ENCODE data around the gene GRM8. TPM values are rescaled to one million over a fixed set of nuclear protein-coding genes. Genes with fewer than 3 reads are reported as not detected.

The GRM8 gene
- total RNA-seq, 1 donor from 2014 or later = not detected

DNA sequence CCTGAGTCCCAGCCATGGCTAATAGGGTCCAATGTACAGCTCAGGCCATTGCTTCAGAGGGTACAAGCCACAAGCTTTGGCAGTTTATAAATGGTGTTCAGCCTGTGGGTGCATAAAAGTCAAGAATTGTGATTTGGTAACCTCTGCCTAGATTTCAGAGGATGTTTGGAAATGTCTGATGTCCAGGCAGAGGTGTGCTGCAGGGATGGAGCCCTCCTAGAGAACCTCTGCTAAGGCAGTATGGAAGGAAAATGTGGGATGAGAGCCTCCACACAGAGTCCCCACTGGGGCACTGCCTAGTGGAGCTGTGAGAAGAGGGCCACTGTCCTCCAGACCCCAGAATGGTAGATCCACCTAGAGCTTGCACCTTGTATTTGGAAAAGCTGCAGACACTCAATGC lies 779.9 kb downstream of the GRM8 start:
- no peak for DNase-seq (ENCODE audit: extremely low read depth, low read depth, low spot score)

DNA sequence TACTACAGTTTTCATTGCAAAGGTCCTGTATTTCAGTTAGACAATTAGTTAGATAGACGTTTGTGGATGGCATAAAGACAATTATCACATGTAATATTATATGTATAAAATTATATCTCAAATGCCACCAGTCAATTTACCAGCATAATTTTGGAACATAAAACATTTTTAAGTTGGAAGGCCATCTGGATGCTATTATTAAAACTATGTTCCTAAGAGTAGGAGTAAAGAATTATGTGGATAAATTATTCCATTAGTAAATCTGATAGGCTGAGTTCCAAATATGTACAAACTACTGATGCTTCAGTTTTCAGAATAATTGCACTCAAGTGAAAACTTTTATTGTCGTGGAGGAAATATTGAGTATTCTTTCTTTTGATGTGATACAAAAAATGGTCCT lies 790.3 kb downstream of the GRM8 start:
- no peak for DNase-seq (ENCODE audit: extremely low read depth, low read depth, low spot score)

DNA sequence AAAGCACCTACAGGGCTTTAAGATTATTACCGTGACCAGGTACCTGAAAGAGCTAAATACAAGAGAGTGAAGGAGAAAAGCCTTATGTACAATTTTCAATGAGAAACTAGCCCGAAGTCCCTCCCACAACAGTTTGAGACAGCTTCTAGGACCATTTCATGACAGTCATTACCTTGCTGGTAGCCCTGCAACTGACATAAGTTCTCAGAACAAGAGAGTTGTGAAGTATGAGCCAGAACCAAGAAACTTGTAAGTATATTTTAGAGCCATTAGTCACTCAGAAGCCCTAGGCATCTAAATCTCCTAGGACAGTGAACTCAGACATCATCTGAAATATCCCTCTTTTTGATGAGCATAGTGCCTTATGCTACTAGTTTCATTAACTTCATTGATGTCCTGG lies 792.1 kb downstream of the GRM8 start:
- DNase-seq (ENCODE audit: extremely low read depth, low read depth, low spot score) = no peak

DNA sequence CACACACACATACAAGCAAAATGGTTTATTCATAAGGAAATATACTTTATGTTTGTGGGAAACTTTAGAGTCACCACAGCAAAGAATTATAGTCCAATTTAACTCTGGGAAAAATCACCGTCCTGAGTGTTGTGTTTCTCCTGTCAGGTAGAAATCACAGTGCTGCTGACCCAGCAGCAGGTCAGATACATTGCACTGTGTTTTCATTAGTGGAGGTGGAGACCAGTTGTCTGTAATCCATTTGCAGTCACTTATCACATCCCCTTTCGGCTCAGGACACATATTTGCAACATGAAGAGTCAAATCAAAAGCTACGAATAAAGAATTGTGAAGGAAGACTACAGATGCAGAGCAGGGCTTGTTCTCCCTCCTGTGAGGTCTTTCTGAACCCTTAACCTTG lies 799.6 kb downstream of the GRM8 start:
- no peak for DNase-seq (ENCODE audit: extremely low read depth, low read depth, low spot score)

DNA sequence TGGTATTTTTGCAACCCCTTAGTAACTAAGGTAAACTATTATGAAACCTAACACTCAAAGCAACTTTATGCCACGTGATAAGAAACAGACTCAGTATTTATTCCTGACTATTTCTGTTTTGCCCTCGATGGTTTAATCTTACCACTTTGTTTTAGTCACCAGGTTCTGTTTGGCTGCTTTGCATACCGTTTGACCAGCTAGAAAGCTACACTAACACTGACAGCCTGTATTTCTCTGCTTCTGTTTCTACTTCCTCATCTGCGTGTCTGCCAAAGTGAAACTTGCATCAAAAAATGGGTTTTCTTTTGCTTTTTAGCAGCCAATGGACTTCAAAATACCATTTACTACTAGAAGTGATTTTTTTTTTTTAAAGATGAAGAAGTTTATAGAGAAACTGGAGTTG lies 802.5 kb downstream of the GRM8 start:
- DNase-seq (ENCODE audit: extremely low read depth, low read depth, low spot score) = no peak

DNA sequence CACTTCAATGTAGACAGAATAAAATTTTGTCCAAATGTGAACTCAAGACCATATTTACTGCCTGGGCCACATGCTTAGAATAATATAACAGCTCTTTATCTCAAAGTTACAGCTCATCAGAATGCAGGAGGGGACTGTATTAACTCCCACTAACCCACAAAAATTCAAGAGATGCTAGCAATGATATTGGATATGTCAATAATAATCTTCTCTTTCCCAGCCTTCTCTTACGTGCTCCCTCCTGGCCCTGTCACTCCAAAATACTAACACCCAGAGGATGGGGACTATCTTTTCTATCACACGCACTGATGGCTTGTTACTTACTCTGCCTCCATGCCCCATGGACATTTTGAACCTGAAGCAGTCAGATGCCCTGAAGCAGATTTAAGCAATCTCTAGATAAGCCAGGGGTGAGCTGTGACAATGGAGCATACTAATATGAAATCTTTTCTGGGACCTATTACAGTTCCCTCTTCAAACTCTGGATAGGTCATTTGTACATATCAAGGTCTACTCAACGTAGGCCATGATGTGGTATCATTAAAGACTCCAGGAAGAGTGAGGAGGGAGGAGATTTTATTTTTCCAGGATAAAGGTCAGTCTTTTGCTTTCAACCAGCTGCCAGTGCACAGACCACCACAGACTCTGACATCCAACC lies 803.0 kb downstream of the GRM8 start:
- no peak for DNase-seq (ENCODE audit: extremely low read depth, low read depth, low spot score)

DNA sequence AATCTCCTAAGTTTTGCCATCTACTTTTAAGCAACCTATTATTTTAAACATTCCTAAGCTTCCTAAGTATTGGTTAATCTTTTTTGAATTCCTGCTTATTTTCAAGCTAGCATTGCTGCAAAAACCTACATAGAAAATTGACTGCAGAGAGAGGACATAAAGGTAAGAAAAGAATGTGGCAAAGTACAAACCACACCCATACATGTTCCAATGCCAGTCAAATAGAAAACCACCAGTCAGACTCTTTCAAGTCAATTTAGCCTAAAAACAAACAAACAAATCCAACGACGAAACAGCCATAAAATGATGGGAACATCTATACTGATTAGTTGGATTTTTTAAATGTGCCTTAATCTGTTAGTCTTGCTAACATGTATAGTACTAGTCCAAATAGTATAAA lies 804.8 kb downstream of the GRM8 start:
- no peak for DNase-seq (ENCODE audit: extremely low read depth, low read depth, low spot score)

DNA sequence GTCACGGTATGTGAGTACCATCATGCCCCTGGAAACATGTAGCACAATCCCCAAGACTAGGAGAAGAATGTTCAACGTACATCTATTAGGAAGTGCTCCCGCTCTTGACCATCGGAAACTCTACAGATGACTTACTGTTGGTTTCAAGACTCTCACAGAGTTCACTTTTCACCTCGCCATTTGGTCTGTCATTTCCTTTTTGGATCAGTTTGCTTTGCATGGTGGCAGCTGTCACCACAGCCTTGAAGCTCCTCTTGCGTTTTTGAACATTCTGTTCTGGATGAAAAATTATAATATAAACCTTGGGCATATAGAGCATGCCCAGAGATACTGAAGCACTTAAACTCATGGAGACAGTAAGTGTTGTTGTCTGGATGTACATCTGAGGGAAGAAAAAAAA lies 806.8 kb downstream of the GRM8 start:
- DNase-seq (ENCODE audit: extremely low read depth, low read depth, low spot score) = no peak

DNA sequence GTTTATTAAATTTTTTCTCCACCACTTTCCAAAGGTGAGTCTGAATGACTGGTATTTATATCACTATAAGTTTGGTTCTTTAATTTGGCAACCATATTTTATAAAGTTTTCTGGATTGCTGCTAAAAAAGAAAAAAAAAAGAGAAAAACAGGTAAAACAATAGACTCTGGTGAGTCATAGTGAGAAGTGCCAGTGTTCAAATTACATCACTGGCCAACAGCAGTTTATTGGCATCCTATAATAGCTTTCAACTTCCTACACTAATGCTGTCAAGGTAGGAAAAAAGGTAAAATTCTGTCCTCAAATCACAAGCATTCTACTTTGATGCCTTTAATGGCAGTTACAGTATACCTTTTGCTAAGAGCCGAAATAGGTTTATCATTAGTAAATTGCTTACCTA lies 808.8 kb downstream of the GRM8 start:
- no peak for DNase-seq (ENCODE audit: extremely low read depth, low read depth, low spot score)

DNA sequence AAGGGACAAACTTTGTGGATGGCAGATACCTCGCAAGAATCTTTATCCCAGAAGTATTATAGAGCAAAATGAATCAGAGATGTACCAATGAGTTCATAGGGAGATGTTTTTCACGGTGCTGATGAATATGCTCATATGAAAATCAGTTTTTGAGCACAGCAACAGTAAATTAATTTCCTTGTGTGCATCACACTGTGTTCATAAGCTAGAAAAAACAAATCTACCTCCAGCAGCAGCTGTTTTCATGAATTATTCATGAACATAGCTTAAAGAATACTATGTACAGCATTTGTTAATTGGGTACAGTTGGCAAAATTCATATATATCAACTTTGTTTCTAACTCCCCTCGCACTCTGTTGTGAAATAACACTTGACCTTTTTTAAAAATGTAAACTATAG lies 809.8 kb downstream of the GRM8 start:
- no peak for DNase-seq (ENCODE audit: extremely low read depth, low read depth, low spot score)

DNA sequence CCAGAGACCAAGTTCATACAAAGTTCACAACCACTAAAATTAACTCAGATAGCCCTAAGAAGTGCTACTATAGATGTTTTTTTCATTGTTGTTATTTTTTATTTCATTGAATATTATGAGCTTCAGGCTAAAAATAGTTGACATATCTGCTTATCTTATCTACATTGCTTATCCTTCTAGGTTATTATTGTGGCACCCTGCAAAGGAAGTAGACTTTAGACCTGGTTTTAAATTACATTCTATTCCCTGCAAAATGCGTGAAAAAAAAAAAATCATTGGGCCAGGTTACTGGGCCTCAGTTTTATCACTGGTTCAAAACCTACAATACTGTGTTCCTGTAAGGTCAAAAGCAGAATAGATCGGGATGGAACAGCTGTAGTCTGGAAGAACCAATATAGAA lies 811.0 kb downstream of the GRM8 start:
- no peak for DNase-seq (ENCODE audit: extremely low read depth, low read depth, low spot score)

DNA sequence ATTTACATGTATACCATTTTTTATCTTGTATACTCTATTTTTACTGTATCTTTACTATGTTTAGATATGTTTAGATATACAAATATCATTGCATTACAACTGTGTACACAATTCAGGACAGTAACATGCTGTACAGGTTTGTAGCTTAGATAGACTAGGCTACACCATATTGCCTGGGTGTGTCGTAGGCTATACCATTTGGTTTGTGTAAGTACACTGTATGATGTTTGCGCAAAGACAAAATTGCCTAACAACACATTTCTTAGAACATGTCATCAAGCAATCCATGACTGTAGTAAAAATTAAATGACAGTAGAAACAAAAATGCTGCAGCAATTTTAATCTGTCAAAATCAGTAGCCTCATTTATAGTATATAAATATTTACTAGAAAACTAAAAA lies 812.2 kb downstream of the GRM8 start:
- DNase-seq (ENCODE audit: extremely low read depth, low read depth, low spot score) = no peak

DNA sequence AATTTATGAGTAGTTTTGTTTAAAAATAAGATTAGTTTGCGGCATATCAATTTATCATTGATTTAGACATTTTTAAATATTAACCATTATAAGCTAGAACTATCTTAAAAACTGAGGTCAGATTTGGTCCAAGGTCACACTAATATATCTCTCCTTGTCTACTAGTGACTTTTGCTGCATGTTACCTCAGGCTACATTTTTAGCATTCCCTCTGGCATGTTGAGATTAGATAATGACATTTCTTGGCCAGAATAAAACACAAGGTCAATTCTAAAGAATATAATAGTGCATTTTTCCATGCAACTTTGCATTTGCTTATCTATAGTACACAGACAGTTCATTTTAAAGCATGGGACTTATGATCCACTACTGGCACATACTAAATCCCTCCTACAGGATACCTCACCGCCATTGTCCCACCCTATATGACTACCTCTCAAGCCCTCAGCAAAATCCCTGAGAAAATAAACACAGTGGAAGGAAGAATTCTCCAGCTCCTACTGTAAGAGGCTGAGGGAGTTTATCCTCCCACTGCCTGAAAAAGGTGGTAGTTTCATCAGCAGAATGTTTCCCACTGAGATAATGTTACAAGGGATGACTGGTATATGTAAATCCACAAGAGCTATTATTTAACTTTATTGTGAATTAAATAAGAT lies 816.4 kb downstream of the GRM8 start:
- no peak for DNase-seq (ENCODE audit: extremely low read depth, low read depth, low spot score)

DNA sequence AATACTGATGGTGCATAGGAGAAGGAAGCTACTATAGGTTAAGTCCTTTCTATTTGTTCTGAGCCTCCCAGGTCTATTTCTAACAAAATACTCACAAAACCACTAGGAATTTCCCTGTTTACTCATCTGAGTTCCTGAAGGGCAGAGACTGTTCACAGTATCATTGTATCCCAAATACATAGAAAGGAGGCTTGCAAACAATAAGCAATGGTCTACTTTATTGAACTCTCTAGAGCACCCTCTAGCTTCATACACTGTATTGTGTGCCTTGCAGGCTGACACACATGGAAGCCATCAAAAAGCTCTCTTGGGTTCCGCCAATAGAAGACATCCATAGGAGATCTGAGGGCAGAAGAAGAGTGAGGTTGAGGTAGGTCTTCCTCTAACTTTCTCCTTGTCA lies 826.1 kb downstream of the GRM8 start:
- no peak for DNase-seq (ENCODE audit: extremely low read depth, low read depth, low spot score)

DNA sequence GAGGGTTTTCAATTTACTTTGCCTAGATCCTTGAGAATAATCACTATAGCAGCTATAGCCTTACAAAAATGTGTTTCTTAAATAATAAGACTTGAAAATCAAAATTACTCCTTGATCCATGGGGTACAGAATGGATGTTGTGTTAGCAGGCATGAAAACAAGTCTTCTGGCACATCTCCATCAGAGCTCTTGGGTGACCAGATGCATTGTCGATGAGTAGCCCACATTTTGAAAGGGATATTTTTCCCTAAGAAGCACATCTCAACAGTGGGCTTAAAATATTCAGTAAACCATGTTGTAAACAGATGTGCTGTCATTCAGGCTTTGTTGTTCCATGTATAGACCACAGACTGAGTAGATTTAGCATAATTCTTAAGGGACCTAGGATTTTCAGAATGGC lies 827.8 kb downstream of the GRM8 start:
- DNase-seq (ENCODE audit: extremely low read depth, low read depth, low spot score) = no peak

DNA sequence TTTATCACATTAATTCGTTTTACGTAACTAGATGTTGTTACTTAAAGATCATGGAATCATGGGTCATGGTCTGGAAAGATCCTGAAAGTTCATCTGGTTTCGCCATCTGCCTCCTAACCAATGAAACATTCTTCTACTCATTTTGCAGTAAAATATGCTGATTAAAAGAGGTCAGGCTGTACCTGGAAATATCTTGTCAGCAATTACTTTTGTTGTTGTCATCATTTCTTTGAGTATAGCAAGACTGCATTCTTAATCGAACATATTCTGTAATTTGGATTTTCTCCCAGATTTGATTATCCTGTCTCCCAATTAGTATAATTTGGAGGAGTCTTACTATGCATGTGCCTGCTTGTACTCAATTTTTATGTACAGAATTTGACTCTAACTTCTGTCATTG lies 833.7 kb downstream of the GRM8 start:
- DNase-seq (ENCODE audit: extremely low read depth, low read depth, low spot score) = no peak

DNA sequence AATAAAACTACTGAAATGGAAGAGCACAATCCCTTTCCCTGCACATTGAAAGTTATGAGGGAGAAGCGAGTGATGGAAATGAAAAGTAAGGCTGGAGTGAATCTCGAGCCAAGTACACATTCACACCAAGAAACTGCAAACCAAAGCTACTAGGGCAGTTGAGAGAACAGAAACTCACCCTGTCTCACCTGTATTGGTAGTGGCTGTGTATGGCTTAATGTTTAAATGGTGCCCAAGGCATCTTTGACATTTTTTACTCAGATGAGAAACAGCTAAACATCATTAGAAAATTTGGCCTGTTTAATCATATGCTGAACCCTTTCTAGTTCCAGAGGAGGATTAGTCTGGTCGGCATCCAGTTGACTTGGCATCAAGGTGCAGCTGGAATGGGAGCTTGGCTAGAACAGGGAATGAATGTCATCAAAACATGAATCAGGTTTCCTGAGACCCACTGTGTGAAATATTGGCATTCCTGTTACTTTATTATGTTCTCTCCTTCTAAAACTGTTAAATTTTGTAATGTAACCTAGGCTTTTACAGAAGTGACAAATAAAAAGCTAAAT lies 840.8 kb downstream of the GRM8 start:
- no peak for DNase-seq (ENCODE audit: extremely low read depth, low read depth, low spot score)

DNA sequence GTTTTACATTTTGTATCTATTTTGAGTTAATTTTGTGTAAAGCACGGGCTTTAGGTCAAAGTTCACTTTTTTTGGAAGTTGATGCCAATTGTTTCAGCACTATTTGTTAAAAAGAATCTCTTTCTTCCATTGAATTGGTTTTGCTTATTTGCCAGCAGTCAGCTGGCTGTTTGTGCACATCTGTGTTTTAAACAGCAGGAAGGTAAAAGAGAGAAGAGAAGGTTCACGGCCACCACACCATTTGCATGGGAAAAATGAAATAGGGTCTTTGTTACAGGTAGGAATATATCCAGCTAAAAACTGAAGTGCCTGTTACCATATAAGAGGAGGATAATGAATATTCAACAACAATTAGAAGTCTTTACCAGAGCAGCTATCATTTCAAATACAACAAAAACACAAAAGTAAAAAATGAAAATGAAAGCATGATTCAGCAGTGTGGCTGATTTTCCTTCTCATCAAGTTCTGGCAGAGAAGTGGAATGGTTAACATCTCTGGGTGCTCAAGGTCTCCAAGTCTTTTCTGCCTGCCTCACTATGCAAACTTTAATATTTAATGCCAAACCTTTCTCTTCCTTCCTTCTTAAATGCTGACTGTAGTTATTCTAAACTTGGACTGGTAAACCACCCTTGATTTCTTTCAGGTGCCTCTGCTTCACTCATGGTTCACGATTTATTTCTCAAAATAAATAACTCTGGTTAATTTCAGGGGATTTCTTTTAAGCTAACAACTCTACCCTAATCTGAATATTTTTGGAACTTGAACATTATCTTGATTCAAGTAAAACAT lies 841.5 kb downstream of the GRM8 start:
- no peak for DNase-seq (ENCODE audit: extremely low read depth, low read depth, low spot score)

DNA sequence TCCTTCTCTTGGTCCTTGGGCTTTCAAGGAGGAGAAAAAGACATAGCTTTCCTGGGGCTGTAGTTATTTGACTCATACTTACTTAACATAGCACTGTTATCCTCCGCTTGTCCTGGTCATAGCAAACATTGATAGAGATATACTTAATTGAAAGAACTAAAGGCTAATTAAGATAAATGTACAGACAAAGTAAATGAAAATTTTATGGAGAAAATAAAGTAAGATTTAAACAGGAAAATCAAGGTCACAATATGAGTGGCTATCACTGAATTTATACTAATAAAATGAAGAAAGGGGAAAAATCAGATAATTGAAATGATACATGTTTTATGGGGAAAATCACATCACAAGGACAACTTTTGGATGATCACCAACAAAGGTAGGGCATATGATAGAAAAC lies 849.7 kb downstream of the GRM8 start:
- DNase-seq (ENCODE audit: extremely low read depth, low read depth, low spot score) = no peak

DNA sequence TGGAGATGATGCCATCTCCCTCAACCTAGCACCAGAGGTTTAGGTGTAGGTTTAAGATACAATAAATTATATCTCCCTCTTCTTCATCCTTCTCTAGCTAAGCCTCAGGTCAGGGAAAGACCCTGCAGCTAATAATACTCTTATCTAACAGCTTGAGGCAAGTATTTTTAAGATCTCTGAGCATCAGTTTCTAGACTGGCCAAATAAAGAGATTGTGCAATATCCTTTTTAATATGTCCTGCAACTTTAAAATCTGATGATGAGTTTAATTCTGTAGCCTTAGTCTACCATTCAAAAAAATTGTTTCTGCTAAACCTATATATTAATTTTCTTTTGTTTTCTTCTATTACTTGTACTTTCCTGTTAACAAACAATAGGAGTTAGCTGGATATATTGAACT lies 850.8 kb downstream of the GRM8 start:
- DNase-seq (ENCODE audit: extremely low read depth, low read depth, low spot score) = no peak

DNA sequence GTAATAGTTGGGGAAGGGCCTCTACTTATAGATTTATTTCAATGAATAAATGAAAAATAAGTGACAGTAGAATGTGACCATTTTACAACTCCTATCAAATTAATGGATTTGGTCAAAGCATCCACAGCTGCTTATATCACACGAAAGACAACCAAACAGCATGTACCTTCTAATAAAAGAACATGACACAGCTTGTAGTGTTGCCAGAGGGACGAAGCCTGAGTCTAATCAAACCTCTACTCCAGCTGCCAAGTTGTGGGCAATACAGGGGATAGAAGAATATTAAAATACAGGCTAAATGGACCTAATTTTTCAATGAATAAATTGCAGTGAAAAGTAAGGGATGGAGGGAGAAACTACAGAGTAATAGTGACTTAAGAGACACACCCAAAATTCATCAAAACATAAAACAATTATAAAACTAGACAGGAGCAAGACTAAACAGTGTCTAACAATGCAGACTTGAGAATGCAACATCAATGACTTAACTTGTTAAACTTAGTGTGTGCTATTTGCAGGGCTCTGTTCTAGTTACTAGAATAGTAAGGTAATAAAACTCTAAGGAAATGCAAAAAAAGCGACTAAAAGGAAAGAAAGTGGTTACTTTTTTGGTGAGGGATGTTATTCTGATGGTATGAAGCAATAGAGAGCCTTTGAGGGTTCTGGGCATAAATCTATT lies 853.8 kb downstream of the GRM8 start:
- DNase-seq (ENCODE audit: extremely low read depth, low read depth, low spot score) = no peak

All from glomerular endothelial cell (primary cell).